Panc1 (cell line): Measurements from ENCODE around the gene IL22.

Experiments used
- CTCF ChIP-seq: fragments of 450-650 bp; IDR thresholded peaks from 2 replicates; pipeline ENCODE4 v1.5.1; 2017; ENCODE audit warnings: mild to moderate bottlenecking
- POLR2AphosphoS5 ChIP-seq: IDR thresholded peaks from 2 replicates; pipeline ENCODE4 v1.6.1; 2012; ENCODE audit warnings: mild to moderate bottlenecking, low read depth, low read length, moderate library complexity
- TCF7L2 ChIP-seq: IDR thresholded peaks from 2 replicates; pipeline ENCODE4 v1.6.1; 2011; ENCODE audit warnings: mild to moderate bottlenecking, low read depth, low read length, inconsistent platforms

- TF ChIP-seq POLR2AphosphoS5 (no peak), CTCF (no peak), TCF7L2 (no peak)
Observed at GRCh38 chr12:68210875-68211274, 42.5 kb downstream of the IL22 start.
